Spinal cord (tissue), 10 donors: Measurements from ENCODE around the gene CPT1C. TPM values are rescaled to one million over a fixed set of nuclear protein-coding genes. Genes with fewer than 3 reads are reported as not detected.

Source experiments
- DNase-seq, 6 donors: peaks; one replicate each; pipeline versions ENCODE4 v3.0.0 to v3.0.0-alpha.2; 2013 to 2015; ENCODE audit warnings: low spot score in 6 of 6, low read depth in 4 of 6
- H3K27ac ChIP-seq: one replicate; pipeline ENCODE4 v1.5.1; 2013; ENCODE audit warnings: low read depth, low read length, control low read depth
- H3K27me3 ChIP-seq: one replicate; pipeline ENCODE4 v1.6.1; 2013; ENCODE audit warnings: low read length; ENCODE audit not compliant: control insufficient read depth, insufficient read depth
- H3K36me3 ChIP-seq: one replicate; pipeline ENCODE4 v1.6.1; 2013; ENCODE audit warnings: low read length; ENCODE audit not compliant: control insufficient read depth, insufficient read depth
- H3K4me1 ChIP-seq: one replicate; pipeline ENCODE4 v1.6.1; 2013; ENCODE audit warnings: low read length; ENCODE audit not compliant: control insufficient read depth, insufficient read depth
- H3K4me3 ChIP-seq: one replicate; pipeline ENCODE4 v1.5.1; 2013; ENCODE audit warnings: low read depth, low read length, control low read depth
- H3K9me3 ChIP-seq: one replicate; pipeline ENCODE4 v1.6.1; 2013; ENCODE audit warnings: low read length; ENCODE audit not compliant: control insufficient read depth, insufficient read depth
- WGBS: methylation state at CpG from one replicate; pipeline ENCODE4 v1.1.5; 2013; ENCODE audit warnings: missing lambda C conversion rate; ENCODE audit not compliant: insufficient coverage; 5-methylcytosine and 5-hydroxymethylcytosine counted together
- polyA plus RNA-seq, 2 donors: library from polyadenylated mRNA; unstranded; fragments of 120-200 nt; gene quantifications; one replicate each; pipeline ENCODE4 v1.2.1, GENCODE V29; 2013; ENCODE audit not compliant: insufficient read length in 2 of 2
- total RNA-seq, 2 donors: library from RNA; depleted of rRNA in 1 of 2; stranded (reverse); fragments of 120-200 nt in 1 of 2; fragments of >200 nt in 1 of 2; gene quantifications; one replicate each; pipeline versions ENCODE4 v1.2.3 to v1.2.4, GENCODE V29; 2013 to 2014
- donor health status: healthy.

The CPT1C gene
- total and polyA plus RNA-seq, 4 donors: 23.2 to 128 (median 71.4) TPM

DNA sequence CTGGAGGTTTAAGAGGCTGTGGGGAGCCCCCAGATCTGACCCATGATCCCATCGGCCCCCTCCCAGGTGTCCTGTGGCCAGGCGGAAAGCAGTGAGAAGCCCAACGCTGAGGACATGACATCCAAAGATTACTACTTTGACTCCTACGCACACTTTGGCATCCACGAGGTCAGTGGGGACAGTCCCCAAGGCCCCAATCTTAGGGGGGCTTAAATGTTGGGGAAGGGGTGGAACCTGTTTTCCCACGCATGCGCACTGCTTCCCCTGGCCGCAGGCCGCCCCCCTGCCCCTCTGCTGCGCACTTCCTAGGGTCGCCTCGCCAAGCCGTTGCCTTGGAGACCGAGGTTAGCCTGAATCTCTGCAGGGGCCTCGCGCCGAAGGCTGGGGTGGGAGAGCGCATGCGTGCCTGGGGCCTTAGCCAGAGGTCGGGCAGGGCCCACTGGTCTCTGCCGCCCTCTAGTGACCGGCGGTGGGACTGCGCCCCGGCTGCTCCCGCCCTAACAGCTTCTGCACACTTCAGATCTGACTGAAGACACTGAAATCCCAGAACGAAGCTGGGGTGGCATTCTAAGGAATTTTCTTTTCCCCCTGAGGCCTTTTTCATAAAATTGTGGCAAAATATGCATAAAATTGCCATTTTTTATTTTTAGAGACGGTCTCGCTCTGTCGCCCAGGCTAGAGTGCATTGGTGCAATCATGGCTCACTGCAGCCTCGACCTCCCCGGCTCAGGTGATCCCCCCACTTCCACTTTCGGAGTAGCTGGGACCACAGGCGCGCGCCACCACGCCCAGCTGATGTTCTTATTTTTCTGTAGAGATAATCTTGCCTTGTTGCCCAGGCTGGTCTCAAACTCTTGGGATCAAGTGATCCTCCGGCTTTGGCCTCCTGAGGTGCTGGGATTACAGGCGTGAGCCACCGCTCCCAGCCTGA lies 10.2 kb upstream of the CPT1C start:
- 35% methylated on average over 36 of the region's 40 CpGs for WGBS
- Histone ChIP-seq H3K4me3 (peak overlapping the region; percentile 10), H3K9me3 (no peaks in the 10 kb centered on the region), H3K36me3 (peaks cover 60% of the 10 kb centered on the region), H3K27me3 (no peaks in the 10 kb centered on the region), H3K4me1 (peaks cover 46% of the 10 kb centered on the region), H3K27ac (peak overlapping the region; percentile 90)
- DNase-seq: peak in 5 of 6 donors; percentile 87 to 98 (median 89)

DNA sequence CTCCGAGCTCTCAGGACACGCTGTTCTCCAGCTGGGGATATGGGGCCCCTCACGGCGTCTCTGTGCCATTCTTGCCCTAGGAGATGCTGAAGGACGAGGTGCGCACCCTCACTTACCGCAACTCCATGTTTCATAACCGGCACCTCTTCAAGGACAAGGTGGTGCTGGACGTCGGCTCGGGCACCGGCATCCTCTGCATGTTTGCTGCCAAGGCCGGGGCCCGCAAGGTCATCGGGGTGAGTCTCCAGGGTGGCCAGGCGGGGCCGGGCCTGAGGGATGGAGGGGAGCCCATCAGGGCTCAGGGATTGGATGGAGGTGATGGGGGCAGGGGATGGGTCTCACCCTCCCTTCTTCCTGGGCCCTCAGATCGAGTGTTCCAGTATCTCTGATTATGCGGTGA lies 9.1 kb upstream of the CPT1C start:
- Histone ChIP-seq H3K27me3 (no peaks in the 10 kb centered on the region), H3K27ac (no peak overlapping the region), H3K9me3 (no peaks in the 10 kb centered on the region), H3K36me3 (peaks cover 70% of the 10 kb centered on the region), H3K4me1 (peaks cover 39% of the 10 kb centered on the region), H3K4me3 (no peak overlapping the region)
- WGBS: 95% methylated on average over 17 of the region's 19 CpGs
- no peak for DNase-seq

DNA sequence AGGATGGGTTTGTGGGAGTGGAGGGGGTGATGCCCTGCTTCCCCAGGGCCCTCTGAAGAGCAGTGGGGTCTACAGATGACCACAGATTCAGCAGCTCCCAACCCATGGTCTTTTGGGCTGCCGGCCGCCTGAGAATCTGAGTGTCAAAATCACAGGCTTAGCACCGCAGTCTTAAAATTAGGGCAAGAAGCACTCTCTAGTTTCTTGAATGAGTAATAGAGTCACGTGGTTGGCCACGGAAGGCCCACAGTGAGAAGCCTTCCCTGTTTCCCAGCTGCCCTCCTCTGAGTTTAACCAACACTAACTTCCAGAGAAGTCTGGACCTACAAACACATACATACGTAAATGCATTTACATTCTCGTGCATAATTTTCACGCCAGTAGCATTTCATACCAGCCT lies 8.6 kb upstream of the CPT1C start:
- Histone ChIP-seq H3K27ac (no peak overlapping the region), H3K4me1 (peaks cover 39% of the 10 kb centered on the region), H3K27me3 (no peaks in the 10 kb centered on the region), H3K9me3 (no peaks in the 10 kb centered on the region), H3K36me3 (peaks cover 74% of the 10 kb centered on the region), H3K4me3 (no peak overlapping the region)
- no peak for DNase-seq
- 96% methylated on average over 6 of the region's 8 CpGs for WGBS

DNA sequence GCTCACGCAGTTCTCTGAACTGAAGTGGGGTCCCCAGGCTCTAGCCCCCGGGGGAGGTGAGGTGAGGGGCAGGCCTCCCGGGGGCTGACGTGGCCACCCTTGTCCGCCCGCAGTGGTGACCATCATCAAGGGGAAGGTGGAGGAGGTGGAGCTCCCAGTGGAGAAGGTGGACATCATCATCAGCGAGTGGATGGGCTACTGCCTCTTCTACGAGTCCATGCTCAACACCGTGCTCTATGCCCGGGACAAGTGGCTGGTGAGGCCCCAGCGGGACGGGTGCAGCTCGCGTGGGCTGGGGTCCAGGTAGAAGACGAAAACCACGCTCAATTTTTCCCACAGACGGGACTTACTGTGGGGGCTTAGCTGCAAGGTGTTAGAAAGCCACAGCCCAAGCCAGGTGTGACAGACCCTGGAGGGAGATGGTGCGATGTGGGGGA lies 7.1 kb upstream of the CPT1C start:
- H3K4me1 ChIP-seq: peaks cover 34% of the 10 kb centered on the region
- WGBS: 95% methylated on average over 18 of the region's 18 CpGs
- no peak overlapping the region for H3K4me3 ChIP-seq
- H3K9me3 ChIP-seq: no peaks in the 10 kb centered on the region
- H3K27ac ChIP-seq: no peak overlapping the region
- peaks cover 90% of the 10 kb centered on the region for H3K36me3 ChIP-seq
- H3K27me3 ChIP-seq: no peaks in the 10 kb centered on the region
- no peak for DNase-seq

- 88% methylated on average over 32 of the region's 35 CpGs for WGBS
- H3K9me3 ChIP-seq: no peaks in the 10 kb centered on the region
- peaks cover 2% of the 10 kb centered on the region for H3K27me3 ChIP-seq
- no peak overlapping the region for H3K4me3 ChIP-seq
- H3K4me1 ChIP-seq: peaks cover 34% of the 10 kb centered on the region
- peaks cover 93% of the 10 kb centered on the region for H3K36me3 ChIP-seq
- no peak overlapping the region for H3K27ac ChIP-seq
- DNase-seq: no peak
These were observed 6.5 kb upstream of the CPT1C start for GRCh38 chr19:49684251-49684982.

GRCh38 chr19:49684983-49685553 lies 5.8 kb upstream of the CPT1C start:
- H3K27me3 ChIP-seq: peaks cover 6% of the 10 kb centered on the region
- H3K27ac ChIP-seq: no peak overlapping the region
- DNase-seq: no peak
- peaks cover 34% of the 10 kb centered on the region for H3K4me1 ChIP-seq
- no peak overlapping the region for H3K4me3 ChIP-seq
- no peaks in the 10 kb centered on the region for H3K9me3 ChIP-seq
- WGBS: 90% methylated on average over 13 of the region's 13 CpGs
- peaks cover 87% of the 10 kb centered on the region for H3K36me3 ChIP-seq

GRCh38 chr19:49685845-49686332 lies 5.0 kb upstream of the CPT1C start:
- Histone ChIP-seq H3K9me3 (no peaks in the 10 kb centered on the region), H3K36me3 (peaks cover 81% of the 10 kb centered on the region), H3K27me3 (peaks cover 6% of the 10 kb centered on the region), H3K4me1 (peaks cover 34% of the 10 kb centered on the region), H3K27ac (no peak overlapping the region), H3K4me3 (no peak overlapping the region)
- no peak for DNase-seq
- WGBS: 90% methylated on average over 23 of the region's 23 CpGs

GRCh38 chr19:49686503-49687088 lies 4.3 kb upstream of the CPT1C start:
- WGBS: 96% methylated on average over 14 of the region's 27 CpGs
- H3K4me3 ChIP-seq: no peak overlapping the region
- no peak for DNase-seq
- H3K27ac ChIP-seq: no peak overlapping the region
- H3K36me3 ChIP-seq: peaks cover 74% of the 10 kb centered on the region
- no peaks in the 10 kb centered on the region for H3K9me3 ChIP-seq
- H3K27me3 ChIP-seq: peaks cover 6% of the 10 kb centered on the region
- peaks cover 36% of the 10 kb centered on the region for H3K4me1 ChIP-seq

GRCh38 chr19:49687150-49687549 lies 3.8 kb upstream of the CPT1C start:
- Histone ChIP-seq H3K27me3 (peaks cover 6% of the 10 kb centered on the region), H3K36me3 (peaks cover 68% of the 10 kb centered on the region), H3K27ac (no peak overlapping the region), H3K4me1 (peaks cover 42% of the 10 kb centered on the region), H3K4me3 (no peak overlapping the region), H3K9me3 (no peaks in the 10 kb centered on the region)
- DNase-seq: no peak
- WGBS: 76% methylated on average over 7 of the region's 12 CpGs
